ENCODE measurements around the gene CAMKK1. TPM values are rescaled to one million over a fixed set of nuclear protein-coding genes. Genes with fewer than 3 reads are reported as not detected.

CAMKK1 gene
- total and polyA plus RNA-seq, 2 experiments from 2014 or later: 4.3 to 7.1 TPM

DNA sequence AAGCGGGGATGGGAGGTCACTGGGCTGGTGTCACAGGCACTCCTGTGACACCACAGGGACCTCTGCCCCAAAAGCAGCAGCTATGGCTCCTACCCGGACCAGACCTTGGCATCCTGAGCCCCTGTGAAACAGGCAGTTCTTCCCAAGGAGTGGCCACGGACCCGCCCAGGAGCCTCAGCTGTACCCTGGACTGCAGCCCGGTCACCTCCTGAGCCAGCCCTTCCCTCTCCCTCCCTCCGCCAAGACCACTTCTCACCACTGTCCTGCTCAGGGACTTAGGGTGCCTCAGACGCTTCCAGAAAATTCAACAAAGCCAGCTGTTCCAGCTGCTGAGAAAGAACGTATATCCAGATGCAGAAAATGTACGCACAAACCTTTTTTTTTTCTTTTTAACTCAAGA is 32.9 kb downstream of the CAMKK1 start (continued):
- TF ChIP-seq, protein P1, sequence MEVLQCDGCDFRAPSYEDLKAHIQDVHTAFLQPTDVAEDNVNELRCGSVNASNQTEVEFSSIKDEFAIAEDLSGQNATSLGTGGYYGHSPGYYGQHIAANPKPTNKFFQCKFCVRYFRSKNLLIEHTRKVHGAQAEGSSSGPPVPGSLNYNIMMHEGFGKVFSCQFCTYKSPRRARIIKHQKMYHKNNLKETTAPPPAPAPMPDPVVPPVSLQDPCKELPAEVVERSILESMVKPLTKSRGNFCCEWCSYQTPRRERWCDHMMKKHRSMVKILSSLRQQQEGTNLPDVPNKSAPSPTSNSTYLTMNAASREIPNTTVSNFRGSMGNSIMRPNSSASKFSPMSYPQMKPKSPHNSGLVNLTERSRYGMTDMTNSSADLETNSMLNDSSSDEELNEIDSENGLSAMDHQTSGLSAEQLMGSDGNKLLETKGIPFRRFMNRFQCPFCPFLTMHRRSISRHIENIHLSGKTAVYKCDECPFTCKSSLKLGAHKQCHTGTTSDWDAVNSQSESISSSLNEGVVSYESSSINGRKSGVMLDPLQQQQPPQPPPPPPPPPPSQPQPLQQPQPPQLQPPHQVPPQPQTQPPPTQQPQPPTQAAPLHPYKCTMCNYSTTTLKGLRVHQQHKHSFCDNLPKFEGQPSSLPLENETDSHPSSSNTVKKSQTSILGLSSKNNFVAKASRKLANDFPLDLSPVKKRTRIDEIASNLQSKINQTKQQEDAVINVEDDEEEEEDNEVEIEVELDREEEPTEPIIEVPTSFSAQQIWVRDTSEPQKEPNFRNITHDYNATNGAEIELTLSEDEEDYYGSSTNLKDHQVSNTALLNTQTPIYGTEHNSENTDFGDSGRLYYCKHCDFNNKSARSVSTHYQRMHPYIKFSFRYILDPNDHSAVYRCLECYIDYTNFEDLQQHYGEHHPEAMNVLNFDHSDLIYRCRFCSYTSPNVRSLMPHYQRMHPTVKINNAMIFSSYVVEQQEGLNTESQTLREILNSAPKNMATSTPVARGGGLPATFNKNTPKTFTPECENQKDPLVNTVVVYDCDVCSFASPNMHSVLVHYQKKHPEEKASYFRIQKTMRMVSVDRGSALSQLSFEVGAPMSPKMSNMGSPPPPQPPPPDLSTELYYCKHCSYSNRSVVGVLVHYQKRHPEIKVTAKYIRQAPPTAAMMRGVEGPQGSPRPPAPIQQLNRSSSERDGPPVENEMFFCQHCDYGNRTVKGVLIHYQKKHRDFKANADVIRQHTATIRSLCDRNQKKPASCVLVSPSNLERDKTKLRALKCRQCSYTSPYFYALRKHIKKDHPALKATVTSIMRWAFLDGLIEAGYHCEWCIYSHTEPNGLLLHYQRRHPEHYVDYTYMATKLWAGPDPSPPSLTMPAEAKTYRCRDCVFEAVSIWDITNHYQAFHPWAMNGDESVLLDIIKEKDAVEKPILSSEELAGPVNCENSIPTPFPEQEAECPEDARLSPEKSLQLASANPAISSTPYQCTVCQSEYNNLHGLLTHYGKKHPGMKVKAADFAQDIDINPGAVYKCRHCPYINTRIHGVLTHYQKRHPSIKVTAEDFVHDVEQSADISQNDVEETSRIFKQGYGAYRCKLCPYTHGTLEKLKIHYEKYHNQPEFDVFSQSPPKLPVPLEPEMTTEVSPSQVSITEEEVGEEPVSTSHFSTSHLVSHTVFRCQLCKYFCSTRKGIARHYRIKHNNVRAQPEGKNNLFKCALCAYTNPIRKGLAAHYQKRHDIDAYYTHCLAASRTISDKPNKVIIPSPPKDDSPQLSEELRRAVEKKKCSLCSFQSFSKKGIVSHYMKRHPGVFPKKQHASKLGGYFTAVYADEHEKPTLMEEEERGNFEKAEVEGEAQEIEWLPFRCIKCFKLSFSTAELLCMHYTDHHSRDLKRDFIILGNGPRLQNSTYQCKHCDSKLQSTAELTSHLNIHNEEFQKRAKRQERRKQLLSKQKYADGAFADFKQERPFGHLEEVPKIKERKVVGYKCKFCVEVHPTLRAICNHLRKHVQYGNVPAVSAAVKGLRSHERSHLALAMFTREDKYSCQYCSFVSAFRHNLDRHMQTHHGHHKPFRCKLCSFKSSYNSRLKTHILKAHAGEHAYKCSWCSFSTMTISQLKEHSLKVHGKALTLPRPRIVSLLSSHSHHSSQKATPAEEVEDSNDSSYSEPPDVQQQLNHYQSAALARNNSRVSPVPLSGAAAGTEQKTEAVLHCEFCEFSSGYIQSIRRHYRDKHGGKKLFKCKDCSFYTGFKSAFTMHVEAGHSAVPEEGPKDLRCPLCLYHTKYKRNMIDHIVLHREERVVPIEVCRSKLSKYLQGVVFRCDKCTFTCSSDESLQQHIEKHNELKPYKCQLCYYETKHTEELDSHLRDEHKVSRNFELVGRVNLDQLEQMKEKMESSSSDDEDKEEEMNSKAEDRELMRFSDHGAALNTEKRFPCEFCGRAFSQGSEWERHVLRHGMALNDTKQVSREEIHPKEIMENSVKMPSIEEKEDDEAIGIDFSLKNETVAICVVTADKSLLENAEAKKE (CRISPR knock-in tag; IDR thresholded peaks at IDR 0.05): no peak
- TF ChIP-seq, protein P2, sequence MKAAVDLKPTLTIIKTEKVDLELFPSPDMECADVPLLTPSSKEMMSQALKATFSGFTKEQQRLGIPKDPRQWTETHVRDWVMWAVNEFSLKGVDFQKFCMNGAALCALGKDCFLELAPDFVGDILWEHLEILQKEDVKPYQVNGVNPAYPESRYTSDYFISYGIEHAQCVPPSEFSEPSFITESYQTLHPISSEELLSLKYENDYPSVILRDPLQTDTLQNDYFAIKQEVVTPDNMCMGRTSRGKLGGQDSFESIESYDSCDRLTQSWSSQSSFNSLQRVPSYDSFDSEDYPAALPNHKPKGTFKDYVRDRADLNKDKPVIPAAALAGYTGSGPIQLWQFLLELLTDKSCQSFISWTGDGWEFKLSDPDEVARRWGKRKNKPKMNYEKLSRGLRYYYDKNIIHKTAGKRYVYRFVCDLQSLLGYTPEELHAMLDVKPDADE (IDR thresholded peaks at IDR 0.05): no peak
- TF ChIP-seq ZNF331 (CRISPR knock-in tag; IDR thresholded peaks at IDR 0.05; ENCODE audit: low read depth) (no peak), JUNB (IDR thresholded peaks at IDR 0.05; ENCODE audit: unreplicated experiment) (no peak)

DNA sequence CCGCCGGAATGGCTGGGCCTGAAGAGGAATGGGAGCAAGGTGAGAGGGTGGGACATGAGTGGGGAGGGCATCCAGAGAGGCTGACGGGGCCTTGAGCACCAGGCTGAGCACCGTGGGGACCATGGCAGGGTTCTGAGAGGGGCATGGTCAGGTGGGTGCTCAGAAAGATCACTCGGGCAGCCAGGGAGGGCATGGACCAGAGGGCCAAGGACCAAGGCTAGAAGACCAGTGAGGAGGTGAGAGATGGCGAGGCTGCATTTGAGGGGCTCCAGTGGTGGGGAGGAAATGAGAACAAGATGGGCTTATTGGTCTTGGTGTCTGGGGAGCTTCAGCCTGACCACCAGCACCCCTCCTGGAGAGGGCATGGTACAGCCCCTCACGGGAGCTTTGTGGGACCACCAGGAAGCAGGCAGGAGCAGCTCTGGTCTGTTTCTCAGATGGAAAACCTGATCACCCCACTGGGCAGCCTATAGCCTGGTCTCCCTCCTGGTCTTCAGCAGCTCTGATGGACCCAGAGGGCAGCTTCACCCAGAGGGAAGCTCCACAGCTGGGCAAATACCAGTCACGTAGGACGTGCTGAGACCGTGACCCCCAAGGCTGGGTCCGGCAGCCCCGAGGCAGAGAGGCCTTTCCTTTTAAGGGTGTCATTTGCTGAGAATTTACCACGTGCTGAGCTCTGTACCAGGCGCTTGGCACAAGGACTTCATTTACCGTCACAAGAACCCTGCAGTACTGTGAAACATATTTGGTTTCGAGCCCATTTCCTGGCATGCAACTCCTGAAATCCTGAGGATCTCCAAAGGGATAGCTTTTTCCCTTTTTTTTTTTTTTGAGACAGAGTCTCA is 35.4 kb downstream of the CAMKK1 start:
- H3K36me3 ChIP-seq (ENCODE audit: insufficient read depth): no peaks in the 10 kb centered on the region
- TF ChIP-seq, protein P3, sequence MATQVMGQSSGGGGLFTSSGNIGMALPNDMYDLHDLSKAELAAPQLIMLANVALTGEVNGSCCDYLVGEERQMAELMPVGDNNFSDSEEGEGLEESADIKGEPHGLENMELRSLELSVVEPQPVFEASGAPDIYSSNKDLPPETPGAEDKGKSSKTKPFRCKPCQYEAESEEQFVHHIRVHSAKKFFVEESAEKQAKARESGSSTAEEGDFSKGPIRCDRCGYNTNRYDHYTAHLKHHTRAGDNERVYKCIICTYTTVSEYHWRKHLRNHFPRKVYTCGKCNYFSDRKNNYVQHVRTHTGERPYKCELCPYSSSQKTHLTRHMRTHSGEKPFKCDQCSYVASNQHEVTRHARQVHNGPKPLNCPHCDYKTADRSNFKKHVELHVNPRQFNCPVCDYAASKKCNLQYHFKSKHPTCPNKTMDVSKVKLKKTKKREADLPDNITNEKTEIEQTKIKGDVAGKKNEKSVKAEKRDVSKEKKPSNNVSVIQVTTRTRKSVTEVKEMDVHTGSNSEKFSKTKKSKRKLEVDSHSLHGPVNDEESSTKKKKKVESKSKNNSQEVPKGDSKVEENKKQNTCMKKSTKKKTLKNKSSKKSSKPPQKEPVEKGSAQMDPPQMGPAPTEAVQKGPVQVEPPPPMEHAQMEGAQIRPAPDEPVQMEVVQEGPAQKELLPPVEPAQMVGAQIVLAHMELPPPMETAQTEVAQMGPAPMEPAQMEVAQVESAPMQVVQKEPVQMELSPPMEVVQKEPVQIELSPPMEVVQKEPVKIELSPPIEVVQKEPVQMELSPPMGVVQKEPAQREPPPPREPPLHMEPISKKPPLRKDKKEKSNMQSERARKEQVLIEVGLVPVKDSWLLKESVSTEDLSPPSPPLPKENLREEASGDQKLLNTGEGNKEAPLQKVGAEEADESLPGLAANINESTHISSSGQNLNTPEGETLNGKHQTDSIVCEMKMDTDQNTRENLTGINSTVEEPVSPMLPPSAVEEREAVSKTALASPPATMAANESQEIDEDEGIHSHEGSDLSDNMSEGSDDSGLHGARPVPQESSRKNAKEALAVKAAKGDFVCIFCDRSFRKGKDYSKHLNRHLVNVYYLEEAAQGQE (IDR thresholded peaks at IDR 0.05; ENCODE audit: unreplicated experiment): no peak
- TF ChIP-seq, protein P4, sequence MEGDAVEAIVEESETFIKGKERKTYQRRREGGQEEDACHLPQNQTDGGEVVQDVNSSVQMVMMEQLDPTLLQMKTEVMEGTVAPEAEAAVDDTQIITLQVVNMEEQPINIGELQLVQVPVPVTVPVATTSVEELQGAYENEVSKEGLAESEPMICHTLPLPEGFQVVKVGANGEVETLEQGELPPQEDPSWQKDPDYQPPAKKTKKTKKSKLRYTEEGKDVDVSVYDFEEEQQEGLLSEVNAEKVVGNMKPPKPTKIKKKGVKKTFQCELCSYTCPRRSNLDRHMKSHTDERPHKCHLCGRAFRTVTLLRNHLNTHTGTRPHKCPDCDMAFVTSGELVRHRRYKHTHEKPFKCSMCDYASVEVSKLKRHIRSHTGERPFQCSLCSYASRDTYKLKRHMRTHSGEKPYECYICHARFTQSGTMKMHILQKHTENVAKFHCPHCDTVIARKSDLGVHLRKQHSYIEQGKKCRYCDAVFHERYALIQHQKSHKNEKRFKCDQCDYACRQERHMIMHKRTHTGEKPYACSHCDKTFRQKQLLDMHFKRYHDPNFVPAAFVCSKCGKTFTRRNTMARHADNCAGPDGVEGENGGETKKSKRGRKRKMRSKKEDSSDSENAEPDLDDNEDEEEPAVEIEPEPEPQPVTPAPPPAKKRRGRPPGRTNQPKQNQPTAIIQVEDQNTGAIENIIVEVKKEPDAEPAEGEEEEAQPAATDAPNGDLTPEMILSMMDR (conservative IDR thresholded peaks at IDR 0.05; ENCODE audit: low read depth in 2 of 2): no peak
- TF ChIP-seq, protein P2 (IDR thresholded peaks at IDR 0.05): no peak
- no peak for TF ChIP-seq ZNF114 (CRISPR knock-in tag; IDR thresholded peaks at IDR 0.05)

More for the DNA sequence above, 35.4 kb downstream of the CAMKK1 start:
- H3K9me2 ChIP-seq (ENCODE audit: insufficient read depth): no peaks in the 10 kb centered on the region
- no peaks in the 10 kb centered on the region for H3K79me2 ChIP-seq (replicated peaks; ENCODE audit: insufficient read depth)
- H3K4me1 Mint-ChIP-seq: no peaks in the 10 kb centered on the region; the same call in 2 of the 3 replicates
- H3K4me3 ChIP-seq: no peak overlapping the region
- peaks cover 5% of the 10 kb centered on the region; the same call in 2 of the 3 replicates for H3K36me3 Mint-ChIP-seq (ENCODE audit: low read depth)
- H3K27ac ChIP-seq (ENCODE audit: low read depth): no peak overlapping the region
- H3K4me3 Mint-ChIP-seq: no peak overlapping the region
- DNase-seq (ENCODE audit: low spot score) (no peak), ATAC-seq (no peak; the same call in 2 of the 3 replicates)
- no peaks in the 10 kb centered on the region for H4K20me1 ChIP-seq (replicated peaks; ENCODE audit: insufficient read depth)
- H3K27ac Mint-ChIP-seq: no peak overlapping the region
- H3K9me3 Mint-ChIP-seq: peaks cover 8% of the 10 kb centered on the region
- no peak overlapping the region for H2AFZ ChIP-seq
- H3K27me3 ChIP-seq (ENCODE audit: insufficient read depth): no peaks in the 10 kb centered on the region
- H3F3A ChIP-seq (replicated peaks; ENCODE audit: low read depth): no peaks in the 10 kb centered on the region
- peaks cover 3% of the 10 kb centered on the region for H3K27me3 Mint-ChIP-seq (ENCODE audit: insufficient read depth, low read depth, poor library complexity)
- H3K4me1 ChIP-seq (ENCODE audit: insufficient read depth): no peaks in the 10 kb centered on the region
- H3K4me2 ChIP-seq: no peak overlapping the region

Measured in GM23338 (cell line).